Activated naive CD8-positive, alpha-beta T cell treated with anti-CD3 and anti-CD28 coated beads, Interleukin-2, amount 10 ng/mL, durations not matched to agents 7 days and 5 days (primary cell): ENCODE measurements around the gene FGD3. TPM values are rescaled to one million over a fixed set of nuclear protein-coding genes. Genes with fewer than 3 reads are reported as not detected.
"Not testable (repeated sequence)": the region's sequence is repeated elsewhere in the genome, so short reads cannot be mapped to it uniquely, and the experiment has no call there.

ENCODE experiments used
- ATAC-seq: fragments of 150-1000 bp; cut with Tn5 transposase; one replicate; pipeline ENCODE4 v1.10.0; 2021; ENCODE audit warnings: low read depth, moderate library complexity
- POLR2A ChIA-PET: fragments of 350-600 bp; sonication (Branson Sonifier 250); formaldehyde crosslinking; loops from one replicate; lab custom pipeline; 2021; ENCODE audit warnings: antibody characterized with exemption; lab: Charles Lee
- DNase-seq: peaks from one replicate; pipeline ENCODE4 v3.0.0; 2021
- H3K27ac Mint-ChIP-seq: one replicate; pipeline ENCODE4 v1.8.0; 2022; ENCODE audit warnings: mild to moderate bottlenecking, mixed read lengths
- H3K27me3 Mint-ChIP-seq: one replicate; pipeline ENCODE4 v1.8.0; 2022; ENCODE audit warnings: mild to moderate bottlenecking, moderate library complexity, mixed read lengths
- H3K36me3 Mint-ChIP-seq: one replicate; pipeline ENCODE4 v1.8.0; 2021; ENCODE audit warnings: mild to moderate bottlenecking, mixed read lengths
- H3K4me1 Mint-ChIP-seq: one replicate; pipeline ENCODE4 v1.8.0; 2021; ENCODE audit warnings: mixed read lengths
- H3K4me3 Mint-ChIP-seq: one replicate; pipeline ENCODE4 v1.8.0; 2022; ENCODE audit warnings: mild to moderate bottlenecking, moderate library complexity, mixed read lengths
- H3K9me3 Mint-ChIP-seq: one replicate; pipeline ENCODE4 v1.8.0; 2021; ENCODE audit warnings: mixed read lengths
- total RNA-seq, 2 experiments: library from RNA; stranded (reverse); gene quantifications; one replicate each; pipeline ENCODE4 v1.2.3, GENCODE V29; 2021

Gene FGD3
- total RNA-seq, 2 experiments from 2014 or later: 160 to 161 TPM

DNA sequence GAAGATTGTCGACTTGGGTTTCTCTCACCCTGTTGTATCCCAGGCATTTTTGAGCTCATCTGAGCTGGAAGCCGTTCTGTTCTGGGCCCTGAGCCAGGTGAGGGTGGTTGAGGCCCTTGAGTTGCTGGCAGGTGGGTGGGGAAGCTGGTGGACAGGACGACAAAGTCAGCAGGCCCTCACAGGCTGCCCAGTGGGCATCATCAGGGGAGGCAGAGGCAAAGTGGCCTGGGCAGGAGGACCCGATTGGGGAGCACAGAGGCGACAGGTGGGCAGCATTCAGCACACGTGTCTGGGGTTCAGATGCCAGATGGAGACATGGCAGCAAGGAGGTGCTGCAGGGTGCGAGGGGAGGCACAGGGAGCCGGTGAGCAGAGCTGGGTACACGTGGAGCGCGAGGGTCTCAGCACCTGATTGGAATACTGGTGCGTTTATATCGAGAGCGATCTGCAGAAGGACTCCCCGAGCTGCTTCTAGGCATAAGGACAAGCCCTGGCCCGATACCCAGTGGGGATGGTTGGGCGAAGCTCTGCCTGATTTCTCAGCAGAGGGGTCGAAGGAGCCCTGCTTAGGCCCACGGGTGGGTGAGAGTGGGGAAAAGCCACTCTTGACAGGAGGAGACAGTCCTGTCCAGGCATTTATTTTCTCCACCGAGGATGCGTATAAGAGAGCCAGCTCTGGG is 62.2 kb downstream of the FGD3 start:
- H3K27me3 Mint-ChIP-seq: no peaks in the 10 kb centered on the region
- peaks cover 46% of the 10 kb centered on the region for H3K36me3 Mint-ChIP-seq
- H3K4me3 Mint-ChIP-seq: no peak overlapping the region
- POLR2A ChIA-PET: interaction anchor here (0.6 kb wide), 1 partner anchor 18 kb away, joined by 5 read pairs; no protein-coding TSS in a partner anchor
- no peak for ATAC-seq
- peaks cover 3% of the 10 kb centered on the region for H3K4me1 Mint-ChIP-seq
- H3K9me3 Mint-ChIP-seq: no peaks in the 10 kb centered on the region
- no peak overlapping the region for H3K27ac Mint-ChIP-seq
- DNase-seq: no peak

DNA sequence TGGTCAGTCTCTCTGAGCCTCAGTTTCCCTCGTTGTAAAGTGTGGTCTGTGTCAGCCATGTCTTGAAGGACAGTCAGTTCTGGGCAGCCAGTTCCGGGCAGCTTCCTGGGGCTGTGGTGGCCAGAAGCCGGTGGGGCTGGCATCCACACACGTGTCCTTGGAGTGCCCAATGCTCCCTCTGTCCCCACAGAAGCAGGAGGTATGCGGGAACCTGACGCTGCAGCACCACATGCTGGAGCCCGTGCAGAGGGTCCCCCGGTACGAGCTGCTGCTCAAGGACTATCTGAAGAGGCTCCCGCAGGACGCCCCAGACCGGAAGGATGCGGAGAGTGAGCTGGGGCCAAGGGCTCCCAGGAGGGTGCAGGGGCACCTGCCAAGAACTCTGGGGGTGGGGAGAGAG is 62.7 kb downstream of the FGD3 start:
- H3K9me3 Mint-ChIP-seq: no peaks in the 10 kb centered on the region
- no peaks in the 10 kb centered on the region for H3K27me3 Mint-ChIP-seq
- POLR2A ChIA-PET: interaction anchor here (0.6 kb wide), 1 partner anchor 18 kb away, joined by 5 read pairs; no protein-coding TSS in a partner anchor
- H3K36me3 Mint-ChIP-seq: peaks cover 47% of the 10 kb centered on the region
- ATAC-seq (no peak), DNase-seq (peak; percentile 26)
- H3K4me1 Mint-ChIP-seq: peaks cover 4% of the 10 kb centered on the region
- H3K4me3 Mint-ChIP-seq: no peak overlapping the region
- H3K27ac Mint-ChIP-seq: peak overlapping the region; percentile 74

DNA sequence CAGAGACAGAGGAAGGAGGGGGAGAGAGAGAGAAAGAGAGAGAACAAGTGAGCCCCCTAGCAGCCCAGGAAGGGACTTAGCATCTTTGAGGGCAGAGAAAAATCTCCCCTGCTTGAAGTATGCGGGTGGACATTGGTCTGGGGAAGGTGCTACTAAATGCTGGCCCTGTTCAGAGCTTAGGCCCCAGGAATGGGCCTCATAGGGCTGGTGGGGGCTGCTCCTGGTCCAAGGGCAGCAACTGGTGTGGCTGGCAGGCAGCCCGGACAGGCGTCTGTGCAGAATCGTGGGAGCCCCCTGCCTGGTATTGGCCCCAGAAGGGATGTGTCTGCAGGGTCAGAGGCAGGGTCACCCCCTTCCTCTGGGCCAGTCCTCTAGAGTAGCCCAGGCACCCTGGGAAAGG is 63.4 kb downstream of the FGD3 start:
- Mint-ChIP-seq H3K36me3 (peaks cover 48% of the 10 kb centered on the region), H3K4me3 (no peak overlapping the region), H3K9me3 (no peaks in the 10 kb centered on the region), H3K4me1 (peaks cover 4% of the 10 kb centered on the region), H3K27me3 (no peaks in the 10 kb centered on the region), H3K27ac (peak overlapping the region; percentile 74)
- POLR2A ChIA-PET: no interaction called here
- DNase-seq (no peak), ATAC-seq (no peak)

DNA sequence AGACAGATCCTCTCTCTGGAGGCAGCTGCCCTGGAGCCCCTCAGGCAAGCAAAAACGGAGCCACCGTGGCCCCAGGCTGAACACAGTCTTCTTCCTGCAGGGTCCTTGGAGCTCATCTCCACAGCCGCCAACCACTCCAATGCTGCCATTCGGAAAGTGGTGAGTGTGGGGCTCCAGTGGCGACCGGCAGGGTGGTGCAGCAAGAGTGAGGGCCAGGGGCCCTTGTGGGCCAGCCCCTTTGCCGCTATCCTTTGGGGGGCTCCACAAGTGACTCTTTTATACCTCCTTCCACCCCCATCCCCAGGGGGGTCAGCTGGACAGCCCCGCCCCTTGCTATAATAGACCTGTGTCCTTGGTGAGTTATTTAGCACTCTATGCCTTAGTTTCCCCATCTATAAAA is 63.8 kb downstream of the FGD3 start:
- no peaks in the 10 kb centered on the region for H3K27me3 Mint-ChIP-seq

DNA sequence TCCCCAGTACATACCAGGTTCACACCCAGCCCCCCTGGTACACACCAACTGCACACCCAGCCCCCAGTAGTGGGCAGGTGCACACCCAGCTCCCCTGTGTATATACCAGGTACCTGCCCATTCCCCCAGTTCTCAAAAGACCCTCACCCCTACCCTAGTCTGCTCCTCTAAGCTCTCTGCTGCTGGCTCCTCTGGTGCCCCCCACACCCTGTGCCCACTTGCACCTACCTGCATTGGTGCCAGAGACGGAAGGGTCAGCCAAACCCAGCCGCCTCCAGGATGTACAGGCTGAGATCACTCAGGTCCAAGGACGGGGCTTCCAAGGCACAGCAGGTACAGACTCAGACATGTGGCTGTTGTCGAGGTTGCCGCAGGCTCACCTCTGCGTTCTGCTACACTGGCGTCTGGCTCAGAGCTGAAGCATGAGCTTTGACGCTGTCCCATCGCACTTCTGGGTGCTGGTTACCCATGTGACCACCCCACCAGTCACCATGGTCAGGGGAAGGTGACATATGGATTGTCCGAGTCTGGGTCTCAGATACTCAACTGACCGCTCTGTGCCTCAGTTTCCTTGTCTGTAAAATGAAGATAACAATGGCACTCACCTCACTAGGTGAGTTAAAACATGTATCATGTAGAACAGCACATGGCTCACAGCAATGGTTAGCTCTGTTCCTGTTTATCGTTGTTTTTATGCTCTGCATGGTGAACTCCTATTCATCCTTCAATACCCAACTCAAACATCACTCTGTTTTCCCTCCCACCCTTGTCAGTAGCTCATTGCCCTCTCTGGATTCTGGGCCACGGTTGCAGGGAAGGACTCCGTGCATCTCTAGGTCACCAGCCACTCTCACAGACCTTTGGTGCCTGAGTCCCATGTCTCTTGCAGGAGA is 65.9 kb downstream of the FGD3 start:
- Mint-ChIP-seq H3K4me3 (no peak overlapping the region), H3K36me3 (peaks cover 45% of the 10 kb centered on the region)

More for the DNA sequence above, 63.8 kb downstream of the FGD3 start:
- peaks cover 45% of the 10 kb centered on the region for H3K36me3 Mint-ChIP-seq
- POLR2A ChIA-PET: no interaction called here
- peaks cover 4% of the 10 kb centered on the region for H3K4me1 Mint-ChIP-seq
- H3K27ac Mint-ChIP-seq: no peak overlapping the region
- H3K4me3 Mint-ChIP-seq: no peak overlapping the region
- no peaks in the 10 kb centered on the region for H3K9me3 Mint-ChIP-seq
- ATAC-seq (no peak), DNase-seq (no peak)

DNA sequence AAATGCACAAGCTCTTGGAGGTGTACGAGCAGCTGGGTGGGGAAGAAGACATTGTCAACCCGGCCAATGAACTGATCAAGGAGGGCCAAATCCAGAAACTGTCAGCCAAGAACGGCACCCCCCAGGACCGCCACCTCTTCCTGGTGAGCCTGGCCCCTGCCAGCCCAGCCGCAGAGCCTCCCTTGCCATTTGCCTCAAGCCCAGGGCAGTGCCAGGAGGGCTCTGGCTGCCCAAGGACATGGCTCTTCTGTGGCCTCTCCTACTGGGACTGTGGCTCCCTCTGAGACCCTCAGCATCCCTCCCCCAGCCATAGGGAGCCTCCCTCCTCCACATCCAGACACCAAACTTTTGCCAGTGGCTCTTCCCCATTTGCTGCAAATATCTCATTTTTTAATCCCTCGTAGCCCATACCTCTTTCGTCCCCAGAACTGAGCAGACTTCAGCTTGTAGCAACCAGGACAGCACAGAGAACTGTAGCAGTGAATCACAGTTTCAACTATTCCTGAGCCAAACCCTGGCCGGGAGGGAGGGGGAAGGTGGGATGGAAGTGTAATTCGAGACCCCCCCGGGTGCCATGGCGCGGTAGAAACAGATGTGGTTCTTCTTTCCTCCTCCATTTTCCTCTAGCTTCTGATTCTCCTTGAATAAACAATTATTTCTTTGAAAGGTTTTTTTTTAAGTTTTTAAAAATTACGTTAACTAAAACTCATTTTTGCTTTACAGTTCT is 66.7 kb downstream of the FGD3 start:
- POLR2A ChIA-PET: interaction anchor here (1.5 to 2.0 kb wide), 2 partner anchors 11 to 50 kb away, joined by 4 read pairs; no protein-coding TSS in a partner anchor
- Mint-ChIP-seq H3K4me3 (no peak overlapping the region), H3K36me3 (peaks cover 46% of the 10 kb centered on the region), H3K27me3 (no peaks in the 10 kb centered on the region), H3K9me3 (no peaks in the 10 kb centered on the region), H3K27ac (no peak overlapping the region), H3K4me1 (peaks cover 12% of the 10 kb centered on the region)
- no peak for DNase-seq
- ATAC-seq: no peak

More for the DNA sequence above, 65.9 kb downstream of the FGD3 start:
- POLR2A ChIA-PET: interaction anchor here (1.5 to 2.0 kb wide), 2 partner anchors 12 to 49 kb away, joined by 4 read pairs; no protein-coding TSS in a partner anchor
- Mint-ChIP-seq H3K9me3 (no peaks in the 10 kb centered on the region), H3K4me1 (peaks cover 9% of the 10 kb centered on the region), H3K27ac (no peak overlapping the region), H3K27me3 (no peaks in the 10 kb centered on the region)
- ATAC-seq: no peak
- DNase-seq: no peak

DNA sequence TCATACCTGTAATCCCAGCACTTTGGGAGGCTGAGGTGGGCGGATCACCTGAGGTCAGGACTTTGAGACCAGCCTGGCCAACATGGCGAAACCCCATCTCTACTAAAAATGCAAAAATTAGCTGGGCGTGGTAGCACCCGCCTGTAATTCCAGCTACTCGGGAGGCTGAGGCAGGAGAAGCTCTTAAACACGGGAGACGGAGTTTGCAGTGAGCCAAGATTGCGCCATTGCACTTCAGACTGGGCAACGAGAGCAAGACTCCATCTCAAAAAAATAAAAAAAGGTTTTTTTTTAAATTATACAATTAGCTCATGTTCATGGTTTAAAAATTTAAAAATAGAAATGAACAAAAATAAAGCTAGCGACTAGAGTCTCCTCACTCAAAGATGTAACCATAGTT is 67.9 kb downstream of the FGD3 start:
- not testable (repeated sequence) for DNase-seq, H3K27me3 Mint-ChIP-seq, H3K4me3 Mint-ChIP-seq, H3K9me3 Mint-ChIP-seq, ATAC-seq, H3K27ac Mint-ChIP-seq
- POLR2A ChIA-PET: interaction anchor here (1.4 kb wide), 1 partner anchor 10 kb away, joined by 5 read pairs; no protein-coding TSS in a partner anchor
- Mint-ChIP-seq H3K4me1 (peaks cover 18% of the 10 kb centered on the region), H3K36me3 (peaks cover 48% of the 10 kb centered on the region)

DNA sequence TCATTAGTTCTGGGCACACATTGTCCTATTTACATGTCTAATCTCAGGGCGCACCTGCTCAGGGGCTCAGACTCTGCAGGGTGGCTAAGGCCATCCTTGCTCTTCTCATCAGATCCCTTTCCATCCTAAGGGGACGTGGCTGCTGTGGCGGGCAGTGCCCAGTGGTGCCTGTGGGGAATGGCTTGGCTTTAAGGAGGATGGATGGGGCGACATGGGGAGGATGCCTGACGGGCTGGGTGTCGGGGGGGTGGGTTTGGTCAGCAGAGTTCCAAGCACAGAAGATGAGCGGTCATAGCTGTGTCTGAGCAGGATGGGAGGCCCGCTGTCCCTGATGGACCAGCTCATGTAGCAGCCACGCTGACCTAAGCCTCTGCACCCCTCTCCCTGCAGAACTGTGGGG is 70.3 kb downstream of the FGD3 start:
- H3K9me3 Mint-ChIP-seq: no peaks in the 10 kb centered on the region
- H3K4me3 Mint-ChIP-seq: no peak overlapping the region
- no peak overlapping the region for H3K27ac Mint-ChIP-seq
- H3K4me1 Mint-ChIP-seq: peaks cover 25% of the 10 kb centered on the region
- DNase-seq (no peak), ATAC-seq (no peak)
- H3K27me3 Mint-ChIP-seq: no peaks in the 10 kb centered on the region
- H3K36me3 Mint-ChIP-seq: peaks cover 49% of the 10 kb centered on the region
- POLR2A ChIA-PET: no interaction called here

DNA sequence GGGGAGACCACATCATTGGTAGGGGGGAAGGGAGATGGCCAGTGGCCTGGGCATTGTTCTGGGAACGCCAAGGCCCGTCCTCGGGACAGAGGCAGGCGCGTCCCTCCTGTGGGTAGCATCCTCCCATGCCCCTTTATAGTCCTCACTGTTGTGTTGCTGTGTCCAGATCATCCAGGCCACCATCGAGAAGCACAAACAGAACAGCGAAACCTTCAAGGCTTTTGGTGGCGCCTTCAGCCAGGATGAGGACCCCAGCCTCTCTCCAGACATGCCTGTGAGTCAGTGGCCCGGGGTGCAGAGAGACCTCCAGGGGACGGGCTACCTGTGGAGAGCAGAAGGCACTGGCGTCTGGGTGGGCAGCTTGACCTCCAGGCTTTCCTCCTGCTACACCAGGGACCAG is 72.8 kb downstream of the FGD3 start:
- POLR2A ChIA-PET: interaction anchor here (1.1 to 1.2 kb wide), 2 partner anchors 40 to 44 kb away, joined by 4 to 8 read pairs; no protein-coding TSS in a partner anchor
- no peak overlapping the region for H3K4me3 Mint-ChIP-seq
- no peaks in the 10 kb centered on the region for H3K27me3 Mint-ChIP-seq
- peak overlapping the region; percentile 84 for H3K27ac Mint-ChIP-seq
- no peak for ATAC-seq
- peaks cover 33% of the 10 kb centered on the region for H3K4me1 Mint-ChIP-seq
- DNase-seq: peak; percentile 29
- H3K36me3 Mint-ChIP-seq: peaks cover 35% of the 10 kb centered on the region
- H3K9me3 Mint-ChIP-seq: no peaks in the 10 kb centered on the region

DNA sequence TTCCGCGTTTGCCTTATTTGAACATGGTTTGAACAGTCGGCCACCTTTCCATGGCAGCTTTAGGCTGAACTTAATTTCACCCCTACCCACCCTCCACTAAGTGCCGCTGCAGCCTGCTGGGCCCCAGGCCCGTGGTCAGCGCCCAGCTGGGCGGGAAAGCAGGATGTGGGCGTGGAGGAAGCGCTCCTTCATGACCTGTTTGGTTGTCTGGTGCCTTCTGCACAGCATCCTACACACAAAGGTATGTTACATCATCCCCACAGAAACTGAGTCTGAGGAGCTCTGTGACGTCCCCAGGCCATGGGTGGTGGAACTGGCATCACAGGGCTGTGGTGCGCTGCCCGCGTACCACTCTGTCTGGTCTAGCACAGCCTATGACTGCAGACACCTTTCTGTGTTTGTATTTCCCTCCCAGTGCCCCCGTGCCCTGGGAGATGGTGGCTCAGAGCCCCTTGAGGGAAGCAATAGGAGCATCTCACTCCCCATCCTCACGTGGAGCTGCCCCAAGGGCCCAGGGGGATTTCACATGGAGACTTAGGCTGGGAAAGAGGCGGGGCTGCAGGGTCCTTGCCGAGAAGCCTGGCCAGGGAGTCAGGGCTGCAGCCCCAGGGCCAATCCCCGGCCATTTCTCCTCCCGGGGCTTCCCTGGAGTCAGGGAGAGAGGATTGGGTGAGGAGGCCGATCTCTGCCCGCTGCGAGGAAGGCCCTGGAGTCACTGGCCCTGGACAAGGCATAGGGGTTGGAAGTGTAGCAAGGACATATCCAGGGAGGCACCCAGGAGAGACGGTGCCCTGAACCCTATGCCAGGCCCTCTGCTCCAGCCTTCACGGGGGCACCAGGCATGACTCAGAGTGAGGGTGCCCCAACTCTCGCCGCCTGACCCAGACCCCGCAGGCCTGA is 73.7 kb downstream of the FGD3 start:
- POLR2A ChIA-PET: interaction anchor here (0.6 to 1.2 kb wide), 3 partner anchors 39 to 52 kb away, joined by 3 to 8 read pairs (median 4); no protein-coding TSS in a partner anchor
- peak; percentile 63 for ATAC-seq
- peaks cover 34% of the 10 kb centered on the region for H3K36me3 Mint-ChIP-seq
- DNase-seq: peak; percentile 61
- peak overlapping the region; percentile 32 for H3K4me3 Mint-ChIP-seq
- H3K27ac Mint-ChIP-seq: peak overlapping the region; percentile 84
- no peaks in the 10 kb centered on the region for H3K27me3 Mint-ChIP-seq
- peaks cover 38% of the 10 kb centered on the region for H3K4me1 Mint-ChIP-seq
- H3K9me3 Mint-ChIP-seq: no peaks in the 10 kb centered on the region

DNA sequence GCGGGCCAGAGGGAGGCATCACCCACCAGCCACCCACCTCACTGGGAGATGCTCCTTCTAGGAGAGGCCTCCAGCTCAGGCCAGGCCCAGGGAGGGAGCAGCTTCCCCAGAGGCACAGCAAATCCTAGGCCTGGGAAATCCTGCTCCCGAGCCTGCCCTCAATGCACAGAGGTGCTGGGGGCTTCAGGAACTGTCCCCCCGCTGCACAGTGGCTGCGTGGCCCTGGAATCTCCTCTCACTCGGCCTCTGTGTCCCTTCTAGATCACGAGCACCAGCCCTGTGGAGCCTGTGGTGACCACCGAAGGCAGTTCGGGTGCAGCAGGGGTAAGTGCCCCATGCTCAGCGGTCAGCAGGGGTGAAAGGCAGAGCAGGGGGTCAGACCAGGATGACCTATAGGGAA is 74.7 kb downstream of the FGD3 start:
- Mint-ChIP-seq H3K4me1 (peaks cover 42% of the 10 kb centered on the region), H3K36me3 (peaks cover 36% of the 10 kb centered on the region), H3K9me3 (no peaks in the 10 kb centered on the region), H3K27ac (peak overlapping the region; percentile 84), H3K27me3 (no peaks in the 10 kb centered on the region), H3K4me3 (no peak overlapping the region)
- POLR2A ChIA-PET: no interaction called here
- ATAC-seq (no peak), DNase-seq (peak; percentile 23)
